GM23338 (cell line): Measurements from ENCODE around the gene SPATS2.

Source experiments
- CREB1 ChIP-seq: fragments of 250-450 bp; sonication (Bioruptor Pico); IDR thresholded peaks from 2 replicates; pipeline ENCODE4 v1.5.0; 2020; ENCODE audit warnings: low read depth, mild to moderate bottlenecking, moderate library complexity
- CTCF ChIP-seq, 2 experiments: fragments of 200-600 bp in 1 of 2; sonication (generic) in 1 of 2; conservative IDR thresholded peaks; 2 replicates each; pipeline versions ENCODE4 v1.5.1 to v1.6.1; 2016 to 2017; ENCODE audit warnings: antibody characterized with exemption in 2 of 2, low read depth in 2 of 2, mild to moderate bottlenecking in 2 of 2, moderate library complexity in 1 of 2
- ETS1 ChIP-seq: IDR thresholded peaks from 2 replicates; pipeline ENCODE4 v1.6.1; 2016; ENCODE audit warnings: antibody characterized with exemption
- EZH2 ChIP-seq: fragments of 200-600 bp; sonication (generic); IDR thresholded peaks from one replicate; pipeline ENCODE4 v1.8.0; 2017; ENCODE audit warnings: antibody characterized with exemption, mild to moderate bottlenecking, low read depth; ENCODE audit not compliant: unreplicated experiment
- EZH2phosphoT487 ChIP-seq: fragments of 200-600 bp; sonication (generic); IDR thresholded peaks from one replicate; pipeline ENCODE4 v1.8.1; 2018; ENCODE audit warnings: antibody characterized with exemption; ENCODE audit not compliant: unreplicated experiment
- JUNB ChIP-seq: IDR thresholded peaks from one replicate; pipeline ENCODE4 v1.6.1; 2016; ENCODE audit warnings: antibody characterized with exemption; ENCODE audit not compliant: unreplicated experiment
- NANOG ChIP-seq: IDR thresholded peaks from 2 replicates; pipeline ENCODE4 v1.6.1; 2016; ENCODE audit warnings: antibody characterized with exemption, borderline replicate concordance
- POLR2AphosphoS5 ChIP-seq: IDR thresholded peaks from 2 replicates; pipeline ENCODE4 v1.6.1; 2016; ENCODE audit warnings: antibody characterized with exemption, low read depth
- REST ChIP-seq: IDR thresholded peaks from one replicate; pipeline ENCODE4 v1.6.1; 2018; ENCODE audit warnings: antibody characterized with exemption; ENCODE audit not compliant: unreplicated experiment
- STAT1 ChIP-seq: IDR thresholded peaks from one replicate; pipeline ENCODE4 v1.6.1; 2016; ENCODE audit warnings: antibody characterized with exemption; ENCODE audit not compliant: unreplicated experiment
- ZNF114 ChIP-seq: fragments of 250-450 bp; sonication (Bioruptor Pico); IDR thresholded peaks from 2 replicates; pipeline ENCODE4 v1.5.0; 2020; ENCODE audit warnings: mild to moderate bottlenecking, moderate library complexity
- ZNF462 ChIP-seq: fragments of 250-450 bp; sonication (Bioruptor Pico); IDR thresholded peaks from 2 replicates; pipeline ENCODE4 v1.5.0; 2020; ENCODE audit warnings: mild to moderate bottlenecking, moderate library complexity

- TF ChIP-seq POLR2AphosphoS5, result no peak
- no peak for TF ChIP-seq CTCF (conservative IDR thresholded peaks at IDR 0.05; ENCODE audit: low read depth in 2 of 2)
- no peak for TF ChIP-seq ZNF114
- TF ChIP-seq EZH2, result no peak
- no peak for TF ChIP-seq REST
- TF ChIP-seq EZH2phosphoT487, result no peak
- no peak for TF ChIP-seq CREB1 (CRISPR knock-in tag)
- no peak for TF ChIP-seq JUNB
- TF ChIP-seq NANOG, result no peak
- TF ChIP-seq ETS1, result no peak
- no peak for TF ChIP-seq STAT1
- TF ChIP-seq ZNF462 (CRISPR knock-in tag), result no peak
These were observed 958 bp downstream of the SPATS2 start for GRCh38 chr12:49368240-49368600.
